ENCODE results near the gene TPCN2.
"Not testable (repeated sequence)": the region's sequence is repeated elsewhere in the genome, so short reads cannot be mapped to it uniquely, and the experiment has no call there.

TPCN2 gene

DNA sequence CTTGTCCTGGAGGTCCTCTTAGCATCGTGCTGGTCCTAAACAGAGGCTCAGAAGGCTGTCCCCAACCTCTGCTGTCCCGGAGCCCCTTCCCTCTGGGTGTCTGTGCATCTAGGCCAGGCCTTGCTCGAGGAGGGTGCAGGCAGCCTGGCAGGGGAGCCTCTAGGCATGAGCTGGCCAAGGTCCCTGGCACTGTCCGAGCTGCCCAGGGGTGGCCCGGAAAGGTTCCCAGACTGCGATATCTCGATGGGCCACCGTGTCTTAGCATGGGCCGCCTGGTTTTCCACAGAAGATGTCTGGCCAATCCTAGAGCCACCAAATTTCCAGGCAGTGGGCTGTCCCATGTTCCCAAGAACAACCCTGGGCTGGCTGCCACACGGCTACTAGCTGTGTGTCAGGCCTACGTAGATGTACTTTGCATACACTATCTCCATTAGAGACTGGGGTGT, 82.4 kb downstream of the TPCN2 start:
- no peak for DNase-seq

DNA sequence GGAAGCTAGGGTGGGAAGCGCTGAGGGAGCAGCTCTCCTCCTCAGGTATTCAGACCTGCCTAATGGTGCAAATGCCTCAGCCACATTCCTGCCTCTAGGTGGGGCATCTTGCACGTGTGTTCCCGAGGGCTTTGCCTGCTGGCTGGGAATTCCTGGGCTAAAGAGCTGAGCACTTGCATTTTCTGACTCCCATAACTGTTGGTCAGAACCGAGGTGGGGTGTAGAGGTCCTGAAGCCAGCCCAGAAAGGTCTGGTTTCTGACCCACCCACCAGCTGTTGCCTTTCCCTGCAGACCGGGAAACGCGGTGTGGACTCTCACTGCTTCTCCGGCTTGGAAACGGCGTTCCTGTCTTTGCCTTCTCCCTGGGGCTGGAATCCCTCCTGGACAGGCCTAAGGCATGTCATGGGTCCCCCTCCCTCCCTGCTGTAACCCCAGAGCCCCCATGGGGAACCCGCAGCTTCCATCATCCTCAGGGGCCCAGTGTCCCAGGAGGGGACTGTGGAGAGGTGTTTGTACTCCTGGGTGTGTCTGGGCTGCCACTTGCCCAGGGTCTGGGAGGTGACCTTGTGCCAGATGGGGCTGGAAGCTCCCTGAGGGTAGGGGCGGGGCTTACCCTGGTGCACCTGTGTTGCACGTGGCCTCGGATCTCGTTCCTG, 83.0 kb downstream of the TPCN2 start:
- no peak for DNase-seq

DNA sequence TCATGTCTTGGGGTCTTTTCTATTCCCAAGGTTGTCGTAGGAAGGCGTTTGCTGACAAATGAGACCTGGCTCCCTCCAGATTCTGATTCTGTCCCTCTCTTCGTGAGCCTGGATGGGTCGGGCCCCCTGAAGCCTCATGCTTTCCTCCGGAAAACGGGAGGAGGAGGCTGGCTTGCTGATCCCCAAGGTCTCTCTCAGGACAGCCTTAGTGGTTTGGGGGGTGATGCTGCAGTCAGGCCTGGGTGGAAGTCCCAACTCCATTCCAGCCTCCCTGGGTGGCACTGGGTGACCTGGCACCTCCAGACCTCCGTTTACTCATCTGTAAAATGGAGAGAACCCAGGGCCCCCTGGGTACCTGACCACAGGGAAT, 83.6 kb downstream of the TPCN2 start:
- no peak for DNase-seq

GRCh38 chr11:69133251-69133650, 84.5 kb downstream of the TPCN2 start:
- DNase-seq, result no peak

GRCh38 chr11:69134182-69134581, 85.5 kb downstream of the TPCN2 start:
- not testable (repeated sequence) for DNase-seq

DNA sequence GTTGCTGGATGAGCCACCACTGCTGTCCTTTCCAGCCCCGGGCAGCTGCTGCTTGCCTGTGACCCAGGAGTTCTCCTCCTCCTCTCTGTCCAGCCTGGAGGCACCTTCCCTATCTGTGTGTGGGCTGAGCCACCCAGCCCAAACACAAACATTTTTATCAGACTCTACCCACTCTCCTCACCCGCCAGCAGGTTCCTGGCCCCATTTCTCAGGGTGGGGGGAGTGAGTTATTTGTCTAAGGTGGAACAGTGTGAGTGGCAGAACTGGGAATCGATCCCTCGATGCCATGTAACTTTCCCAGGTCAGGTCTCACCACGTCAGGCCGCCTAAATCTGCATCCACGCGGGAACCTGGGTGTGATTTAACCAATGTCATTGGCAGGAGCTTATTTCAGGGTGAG, 86.2 kb downstream of the TPCN2 start:
- no peak for DNase-seq

DNA sequence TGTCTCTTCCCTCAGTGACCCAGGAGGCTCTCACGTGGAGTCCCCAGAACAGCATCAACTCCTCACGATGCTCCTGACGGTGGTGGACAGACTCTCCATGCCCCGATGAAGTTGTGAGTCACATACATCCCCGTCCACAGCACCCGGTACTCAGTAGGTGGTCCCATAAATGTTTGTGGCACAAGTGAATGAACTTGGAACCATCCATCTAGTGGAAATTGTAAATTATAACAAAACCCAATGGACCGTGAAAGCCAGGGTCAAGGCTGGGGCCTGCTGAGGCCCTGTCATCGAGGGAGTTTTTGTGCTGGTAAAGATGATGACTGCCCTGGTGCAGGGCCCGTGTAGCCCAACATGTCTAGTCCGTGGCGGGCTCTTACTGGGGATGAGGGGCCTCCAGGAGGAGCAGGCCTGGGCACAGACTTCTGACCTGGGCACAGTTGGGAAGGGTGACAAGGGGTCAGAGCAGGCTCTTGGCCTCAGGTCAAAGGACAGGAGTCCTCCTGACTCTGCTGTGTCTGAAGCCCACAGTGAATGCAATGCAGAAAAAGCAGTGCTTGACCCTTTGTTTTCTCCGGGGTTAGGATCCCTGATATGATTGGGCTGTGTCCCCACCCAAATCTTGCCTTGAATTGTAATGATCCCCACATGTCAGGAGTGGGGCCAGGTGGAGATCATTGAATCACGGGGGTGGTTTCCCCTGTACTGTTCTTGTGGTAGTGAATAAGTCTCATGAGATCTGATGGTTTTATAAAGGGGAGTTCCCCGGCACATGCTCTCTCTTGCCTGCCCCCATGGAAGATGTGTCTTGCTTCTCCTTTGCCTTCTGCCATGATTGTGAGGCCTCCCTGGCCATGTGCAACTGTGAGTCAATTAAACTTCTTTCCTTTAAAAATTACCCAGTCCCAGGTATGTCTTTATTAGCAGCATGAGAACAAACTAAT, 87.0 kb downstream of the TPCN2 start:
- no peak for DNase-seq

DNA sequence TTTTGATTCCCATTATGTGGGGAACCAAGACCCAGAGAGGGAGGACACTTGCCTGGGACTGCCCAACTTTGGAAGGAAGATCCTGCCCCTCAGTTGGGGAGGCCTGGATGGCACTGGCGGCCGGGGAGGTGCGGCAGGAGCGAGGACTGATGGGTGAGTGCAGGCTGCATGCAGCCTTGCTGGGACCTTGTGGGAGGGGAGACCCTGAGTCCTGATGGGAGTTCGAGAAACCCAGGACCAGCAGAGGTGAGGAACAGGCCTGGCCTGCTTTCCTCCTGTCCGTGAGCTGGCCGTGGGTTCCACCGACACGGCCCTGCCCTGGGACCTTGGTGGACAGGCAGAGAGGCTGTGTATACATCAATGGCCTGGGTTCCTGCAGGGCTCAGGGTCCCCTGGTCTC, 87.7 kb downstream of the TPCN2 start:
- DNase-seq, result no peak

- no peak for DNase-seq
Observed at GRCh38 chr11:69137151-69137844, 88.6 kb downstream of the TPCN2 start.

- DNase-seq, result no peak
Observed at GRCh38 chr11:69138265-69138664, 89.5 kb downstream of the TPCN2 start.

DNA sequence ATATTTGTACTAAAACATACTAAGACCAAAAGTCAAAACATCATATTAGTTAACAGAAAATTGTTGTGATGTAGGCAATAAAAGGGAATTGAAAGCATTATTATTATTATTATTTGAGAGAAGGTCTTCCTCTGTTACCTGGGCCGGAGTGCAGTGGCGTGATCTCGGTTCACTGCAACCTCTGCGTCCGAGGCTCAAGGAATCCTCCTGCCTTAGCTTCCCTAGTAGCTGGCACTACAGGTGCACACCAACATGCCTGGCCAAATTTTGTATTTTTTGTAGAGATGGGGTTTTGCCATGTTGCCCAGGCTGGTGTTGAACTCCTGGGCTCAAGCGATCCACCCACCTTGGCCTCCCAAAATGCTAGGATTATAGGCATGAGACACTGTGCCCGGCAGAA, 91.4 kb downstream of the TPCN2 start:
- DNase-seq, result not testable (repeated sequence)

DNA sequence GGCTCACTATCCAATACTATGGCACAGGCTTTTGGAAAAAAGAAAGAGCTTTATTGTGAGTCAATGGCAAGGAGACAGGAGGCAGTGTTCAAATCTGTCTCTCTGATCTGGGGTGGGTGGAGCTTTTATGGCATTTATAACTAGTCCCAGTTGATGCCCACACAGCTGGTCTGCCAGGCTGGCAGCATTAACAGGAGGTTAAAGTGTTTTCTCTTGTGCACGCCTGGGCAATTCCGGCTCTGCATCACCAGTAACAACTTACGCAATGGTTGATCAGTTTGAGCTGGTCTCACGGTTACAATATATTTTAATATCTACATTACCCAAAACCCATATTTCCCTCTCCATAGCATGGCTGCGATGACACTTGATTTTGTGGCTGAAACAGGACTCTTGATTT, 91.9 kb downstream of the TPCN2 start:
- DNase-seq, result no peak

DNA sequence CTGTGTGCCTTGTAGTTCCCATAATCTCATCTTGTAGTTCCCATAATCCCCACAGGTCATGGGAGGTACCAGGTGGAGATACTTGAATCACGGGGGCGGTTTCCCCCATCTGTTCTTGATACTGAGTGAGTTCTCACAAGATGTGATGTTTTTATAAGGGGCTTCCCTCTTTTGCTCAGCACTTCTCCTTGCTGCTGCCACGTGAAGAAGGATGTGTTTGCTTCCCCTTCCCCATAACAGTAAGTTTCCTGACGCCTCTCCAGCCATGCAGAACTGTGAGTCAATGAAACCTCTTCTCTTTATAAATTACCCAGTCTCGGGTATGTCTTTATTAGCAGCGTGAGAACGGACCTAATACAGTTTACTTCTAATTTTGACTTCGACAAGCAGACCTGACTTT, 93.0 kb downstream of the TPCN2 start:
- DNase-seq, result no peak

- no peak for DNase-seq
Observed at GRCh38 chr11:69142895-69143294, 94.2 kb downstream of the TPCN2 start.

DNA sequence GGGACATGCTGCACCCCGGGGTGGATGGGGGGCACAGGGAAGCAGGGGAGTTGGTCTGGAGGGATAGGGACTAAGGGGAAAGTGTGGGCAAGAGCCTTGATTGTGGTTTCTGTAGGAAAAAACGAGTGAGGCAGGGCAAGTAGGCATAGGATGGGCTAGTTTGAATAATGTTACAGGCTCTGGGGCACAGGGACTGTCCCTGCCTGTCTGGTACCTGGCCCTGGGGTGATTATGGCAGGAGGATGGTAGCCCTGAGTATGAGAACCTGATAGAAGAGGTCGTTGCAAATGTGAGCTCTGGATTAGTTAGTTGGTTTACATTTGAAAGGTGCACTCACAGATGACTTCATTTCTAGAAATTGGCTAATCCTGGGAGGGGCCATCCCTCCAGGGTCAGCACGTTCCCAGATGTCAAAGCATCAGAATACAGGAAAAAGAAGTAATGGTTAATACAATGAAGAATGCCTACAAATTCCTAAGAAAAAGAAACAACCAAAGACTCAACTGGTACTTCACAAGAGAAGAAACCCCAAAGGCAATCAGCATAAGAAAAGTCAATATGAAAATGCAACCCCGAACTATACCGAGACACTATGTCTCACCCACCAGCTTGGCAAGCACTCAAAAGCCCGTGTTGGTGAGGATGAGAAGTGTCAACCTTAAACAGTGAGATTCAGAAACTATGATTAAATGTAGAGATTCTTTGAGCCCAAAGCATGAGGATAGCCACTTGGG, 95.8 kb downstream of the TPCN2 start:
- no peak for DNase-seq

- no peak for DNase-seq
Observed at GRCh38 chr11:69145050-69145380, 96.3 kb downstream of the TPCN2 start.

DNA sequence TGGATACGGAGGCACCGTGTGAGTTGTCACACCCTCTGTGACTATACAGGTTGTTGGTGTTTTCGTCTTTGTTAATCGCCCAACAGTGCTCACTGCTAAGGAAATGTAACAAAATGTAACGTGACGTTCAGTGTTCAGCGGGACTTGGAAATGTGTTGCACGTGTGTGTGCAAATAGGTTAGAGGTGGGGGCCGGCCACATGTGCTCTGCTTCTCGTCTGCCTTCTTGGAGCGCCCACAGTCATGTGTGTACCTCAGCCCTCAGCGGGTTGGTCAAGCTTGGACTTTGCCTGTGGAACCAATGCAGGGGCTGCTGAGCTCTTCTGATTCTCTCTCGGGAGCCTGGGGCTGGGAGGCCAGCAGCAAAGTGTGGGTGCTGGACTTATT, 99.6 kb downstream of the TPCN2 start:
- no peak for DNase-seq

DNA sequence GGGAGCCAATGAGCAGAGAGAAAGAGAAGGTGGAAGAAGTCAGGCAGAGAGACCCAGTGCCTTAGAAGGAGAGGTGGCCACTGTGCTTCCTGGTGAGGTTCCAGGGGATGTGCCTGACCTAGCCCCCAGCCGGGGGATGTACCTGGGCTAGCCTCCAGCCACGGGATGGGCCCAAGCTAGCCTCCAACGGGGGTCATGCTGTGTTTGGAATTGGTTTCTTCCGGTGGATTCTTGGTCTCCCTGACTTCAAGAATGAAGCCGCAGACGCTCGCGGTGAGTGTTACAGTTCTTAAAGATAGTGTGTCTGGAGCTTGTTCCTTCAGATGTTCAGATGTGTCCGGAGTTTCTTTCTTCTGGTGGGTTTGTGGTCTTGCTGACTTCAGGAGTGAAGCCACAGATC, 100.1 kb downstream of the TPCN2 start:
- no peak for DNase-seq

DNA sequence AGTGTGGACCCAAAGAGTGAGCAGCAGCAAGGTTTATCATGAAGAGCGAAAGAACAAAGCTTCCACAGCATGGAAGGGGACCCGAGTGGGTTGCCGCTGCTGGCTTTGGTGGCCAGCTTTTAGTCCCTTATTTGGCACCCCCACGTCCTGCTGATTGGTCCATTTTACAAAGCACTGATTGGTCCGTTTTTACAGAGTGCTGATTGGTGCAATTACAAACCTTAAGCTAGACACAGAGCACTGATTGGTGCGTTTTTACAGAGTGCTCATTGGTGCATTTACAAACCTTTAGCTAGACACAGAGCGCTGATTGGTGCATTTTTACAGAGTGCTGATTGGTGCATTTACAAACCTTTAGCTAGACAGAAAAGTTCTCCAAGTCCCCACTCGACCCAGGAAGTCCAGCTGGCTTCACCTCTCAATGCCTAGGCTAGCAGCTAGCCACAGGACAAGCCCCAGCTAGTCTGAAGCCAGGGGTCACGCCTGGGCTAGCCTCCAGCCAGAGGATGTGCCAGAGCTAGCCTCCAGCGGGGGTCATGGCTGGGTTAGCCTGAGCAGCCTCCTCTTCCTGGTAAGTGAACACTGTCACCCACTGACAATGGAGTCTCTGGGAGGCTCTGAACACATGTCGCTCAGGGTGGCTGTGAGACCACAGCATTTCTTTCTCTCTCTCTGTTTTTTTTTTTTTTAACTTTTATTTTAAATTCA, 100.8 kb downstream of the TPCN2 start:
- not testable (repeated sequence) for DNase-seq

- DNase-seq, result no peak
Observed at GRCh38 chr11:69150175-69150574, 101.4 kb downstream of the TPCN2 start.

GRCh38 chr11:69151836-69152235, 103.1 kb downstream of the TPCN2 start:
- DNase-seq, result no peak

DNA sequence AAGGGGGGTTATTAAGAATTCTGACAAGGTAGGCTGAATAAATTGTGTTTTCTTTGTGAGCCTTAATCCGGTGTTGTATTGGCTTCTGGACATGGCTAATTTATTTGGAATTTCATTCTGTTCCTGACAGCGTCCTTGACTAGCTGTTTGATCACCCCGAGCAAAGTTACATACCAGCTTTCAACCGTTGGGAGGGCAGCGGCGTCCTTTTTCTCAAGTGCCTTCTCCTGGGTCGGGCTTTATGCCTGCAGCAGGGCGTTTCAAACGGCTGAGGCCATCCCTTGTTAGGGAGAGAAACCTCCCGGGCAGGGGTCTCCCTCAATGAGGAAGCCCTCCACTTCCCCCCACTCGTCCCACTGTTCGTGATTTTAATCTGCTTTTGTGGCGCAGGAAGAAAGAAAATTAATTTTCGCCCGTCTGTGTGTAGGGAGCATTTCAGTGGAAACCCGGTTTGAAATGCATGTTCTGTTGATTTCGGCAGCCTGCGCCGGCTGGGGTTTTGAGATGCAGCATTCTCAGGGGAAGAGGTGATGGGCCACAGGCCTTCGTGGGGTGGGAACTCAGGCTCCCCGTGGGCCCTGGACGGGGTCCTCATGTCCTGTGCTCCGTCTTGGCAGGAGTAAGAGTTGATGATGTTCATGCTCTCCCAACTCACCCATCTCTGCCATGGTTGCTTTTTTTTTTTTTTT, 104.1 kb downstream of the TPCN2 start:
- DNase-seq, result no peak
